NCI-H446 (cell line): Measurements from ENCODE around the gene FIGNL1.

Experiments
- DNase-seq, 2 experiments: peaks; one replicate each; lab custom pipeline; 2025; lab: John Stamatoyannopoulos, UW

Gene FIGNL1

DNA sequence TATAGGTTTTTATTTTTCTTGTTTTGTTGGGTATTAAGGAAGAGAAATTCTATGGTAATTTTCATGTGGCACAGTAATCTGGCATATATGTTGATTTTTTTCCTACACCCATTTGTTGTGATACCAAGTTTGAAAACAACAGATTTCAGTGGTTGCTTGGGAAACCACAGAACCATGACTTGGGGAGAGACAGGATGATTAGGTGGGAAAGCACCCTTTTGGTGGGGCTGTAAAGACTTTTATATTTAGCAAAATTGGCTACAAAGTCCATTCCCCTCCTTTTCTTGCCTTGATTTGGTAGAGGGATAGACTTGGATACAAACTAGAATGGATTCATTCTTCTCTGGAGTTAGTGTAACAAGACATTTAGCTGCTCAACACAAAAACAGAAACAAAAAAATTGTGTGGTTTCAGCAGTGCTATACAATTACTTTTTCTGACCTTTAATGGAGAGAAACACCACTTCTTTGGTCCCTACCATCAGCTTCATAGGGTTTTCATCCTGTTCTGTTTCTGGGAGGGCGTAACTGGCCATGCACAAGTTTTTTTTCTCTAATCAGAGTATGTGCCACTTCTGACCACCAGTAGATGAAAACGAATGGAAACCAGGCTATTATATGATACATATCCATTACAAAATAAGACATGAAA, 52.7 kb downstream of the FIGNL1 start:
- DNase-seq, result no peak

DNA sequence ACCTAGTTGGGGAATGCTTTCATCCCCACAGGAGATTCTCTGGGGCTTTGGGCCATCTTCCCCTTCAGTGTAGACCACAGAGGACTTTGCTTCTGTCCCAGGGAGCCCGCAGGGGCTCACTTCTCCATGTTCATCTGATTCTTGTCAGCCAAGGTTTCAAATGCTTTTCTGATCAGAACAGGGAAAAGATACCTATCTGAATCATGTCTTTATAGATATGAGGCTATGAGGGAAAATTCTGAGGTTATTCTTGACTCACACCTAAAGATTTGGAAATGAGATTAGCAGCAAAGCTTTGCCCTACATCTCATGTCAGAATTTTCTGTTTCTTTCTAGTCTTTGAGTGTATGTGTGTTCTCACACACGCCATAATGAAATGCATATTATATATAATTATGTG, 53.3 kb downstream of the FIGNL1 start:
- DNase-seq, result no peak

DNA sequence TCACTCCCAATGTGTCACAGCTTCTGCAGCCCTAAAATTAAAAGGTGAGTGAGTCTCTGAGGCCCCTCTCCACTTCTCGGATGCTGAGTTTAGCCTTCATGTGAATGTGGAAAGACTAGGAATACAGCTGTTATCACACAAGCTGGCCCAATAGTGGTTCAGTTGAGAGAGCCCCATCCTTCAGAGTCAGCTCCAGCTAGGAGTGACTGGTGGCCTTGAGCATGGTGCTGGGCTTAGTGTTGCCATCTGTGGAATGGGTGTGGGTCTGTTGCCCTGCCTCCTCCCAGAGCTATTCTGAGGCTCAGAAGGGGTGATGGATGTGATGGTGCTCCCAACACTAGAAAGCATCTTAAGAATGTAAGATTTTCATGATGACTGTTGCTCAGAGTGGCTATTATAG, 55.8 kb downstream of the FIGNL1 start:
- no peak for DNase-seq
